Measurements from ENCODE around the gene POTEI.
"Not testable (repeated sequence)": the region's sequence is repeated elsewhere in the genome, so short reads cannot be mapped to it uniquely, and the experiment has no call there.

Gene POTEI

DNA sequence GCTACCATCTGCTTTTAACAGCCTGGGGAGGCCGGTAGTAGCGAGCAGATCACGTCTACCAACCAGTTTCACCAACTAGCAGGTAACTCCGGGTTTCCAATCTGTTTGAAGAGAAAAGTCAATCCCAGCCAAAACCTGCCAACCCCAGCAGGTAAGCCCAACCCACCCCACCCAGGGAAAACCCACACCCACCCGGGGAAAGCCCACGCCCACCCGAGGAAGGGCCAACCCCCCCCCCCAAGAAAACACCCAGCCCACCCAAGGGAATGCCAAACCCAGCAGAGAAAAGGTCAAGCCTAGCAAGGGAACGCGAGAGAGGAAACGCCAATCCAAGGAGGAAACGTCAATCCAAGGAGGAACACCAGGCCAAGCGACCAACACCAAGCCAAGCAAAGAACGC, at the start of gene POTEI:
Gene POTEI (minus strand): TSS at position 101 of the 400 bp plus-strand sequence. CDS start 93 bp downstream, at position 8.
- DNase-seq = not testable (repeated sequence)

DNA sequence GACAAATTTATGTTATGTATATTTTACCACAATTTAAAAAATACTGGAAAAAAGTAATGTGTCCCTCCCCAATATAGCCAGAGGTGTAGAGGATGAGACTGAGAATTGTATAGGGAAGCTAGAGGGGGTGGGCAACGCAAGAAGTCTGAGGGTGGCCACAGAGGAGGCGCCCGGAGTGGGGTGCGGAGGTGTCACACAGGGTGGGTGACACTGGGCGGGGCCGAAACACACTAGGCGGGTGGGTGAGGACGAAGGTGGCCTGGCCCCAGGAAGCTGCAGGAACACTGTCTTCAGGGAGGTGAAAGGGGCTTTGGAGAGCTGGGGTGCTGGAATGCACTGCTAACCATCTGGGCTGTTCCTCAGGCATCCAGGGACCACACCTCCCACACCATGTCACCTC, 47.3 kb upstream of the POTEI start:
- not testable (repeated sequence) for DNase-seq

DNA sequence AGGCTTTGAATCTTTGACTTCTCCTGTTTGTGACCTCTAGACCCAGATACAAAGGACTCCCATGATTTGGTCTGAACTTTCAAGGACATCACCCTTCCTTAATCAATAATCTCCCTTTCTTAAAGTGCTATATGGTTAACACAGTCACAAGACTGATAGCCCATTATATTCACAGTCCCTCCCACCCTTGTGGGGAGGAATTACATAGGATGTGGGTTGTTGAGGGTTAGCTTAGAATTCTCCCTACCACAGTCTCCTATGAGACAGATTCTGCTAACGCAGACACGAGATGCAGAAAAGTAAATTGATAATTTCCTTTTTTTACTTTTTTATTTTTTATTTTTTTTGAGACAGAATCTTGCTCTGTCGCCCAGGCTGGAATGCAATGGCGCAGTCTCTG, 45.0 kb upstream of the POTEI start:
- not testable (repeated sequence) for DNase-seq

DNA sequence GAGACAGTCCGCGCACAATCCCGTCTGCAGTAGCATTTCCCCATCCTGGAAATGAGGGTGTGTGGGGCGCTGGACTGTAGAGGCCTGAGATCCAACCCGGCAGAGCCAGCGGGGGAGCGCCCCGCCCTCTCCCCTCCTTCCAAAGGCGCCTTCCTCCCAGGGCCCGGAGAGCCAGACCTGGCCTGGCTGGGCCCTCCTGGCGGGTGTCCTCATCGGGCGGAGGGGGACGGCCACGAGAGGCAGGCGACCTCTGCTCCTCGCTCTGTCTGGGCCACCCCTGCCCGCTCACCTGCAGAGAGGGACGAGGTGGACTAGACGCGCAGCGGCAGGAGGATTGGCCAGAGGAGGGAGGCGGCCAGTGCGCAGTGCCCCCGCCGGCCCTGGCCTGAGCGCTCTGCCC, 40.3 kb upstream of the POTEI start:
- DNase-seq = not testable (repeated sequence)

DNA sequence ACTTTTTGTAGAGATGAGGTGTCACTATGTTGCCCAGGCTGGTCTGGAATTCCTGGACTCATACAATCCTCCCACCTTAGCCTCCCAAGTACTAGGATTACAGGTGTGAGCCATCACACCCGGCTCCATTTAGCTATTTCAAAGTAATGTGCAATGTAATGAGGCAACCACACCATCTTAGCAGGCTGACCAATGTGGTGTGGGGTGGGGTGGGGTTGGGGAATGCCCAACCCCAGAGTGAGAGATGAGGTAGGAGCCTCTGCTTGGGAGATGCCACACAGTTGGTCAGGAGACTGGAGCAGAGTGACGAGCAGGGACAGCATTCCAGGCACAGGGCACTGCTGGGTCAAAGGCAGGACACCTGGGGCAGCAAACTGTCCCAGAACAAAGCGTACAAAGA, 39.3 kb upstream of the POTEI start:
- not testable (repeated sequence) for DNase-seq

DNA sequence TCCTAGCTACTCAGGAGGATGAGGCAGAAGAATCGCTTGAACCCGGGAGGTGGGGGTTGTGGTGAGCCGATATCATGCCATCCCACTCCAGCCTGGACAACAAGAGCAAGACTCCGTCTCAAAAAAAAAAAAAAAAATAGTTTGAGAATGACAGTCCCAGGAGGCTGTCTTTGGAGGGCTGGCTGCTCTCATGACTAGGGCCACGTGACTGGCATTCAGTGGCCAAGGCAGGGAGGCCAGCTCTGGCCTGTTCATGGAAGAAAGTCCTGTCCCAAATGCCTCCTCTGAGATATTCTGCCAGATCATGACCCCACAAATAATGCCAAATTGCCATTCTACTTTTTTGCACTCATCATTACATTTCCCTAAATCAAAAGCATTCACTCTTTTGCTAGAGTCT, 35.9 kb upstream of the POTEI start:
- DNase-seq = not testable (repeated sequence)

DNA sequence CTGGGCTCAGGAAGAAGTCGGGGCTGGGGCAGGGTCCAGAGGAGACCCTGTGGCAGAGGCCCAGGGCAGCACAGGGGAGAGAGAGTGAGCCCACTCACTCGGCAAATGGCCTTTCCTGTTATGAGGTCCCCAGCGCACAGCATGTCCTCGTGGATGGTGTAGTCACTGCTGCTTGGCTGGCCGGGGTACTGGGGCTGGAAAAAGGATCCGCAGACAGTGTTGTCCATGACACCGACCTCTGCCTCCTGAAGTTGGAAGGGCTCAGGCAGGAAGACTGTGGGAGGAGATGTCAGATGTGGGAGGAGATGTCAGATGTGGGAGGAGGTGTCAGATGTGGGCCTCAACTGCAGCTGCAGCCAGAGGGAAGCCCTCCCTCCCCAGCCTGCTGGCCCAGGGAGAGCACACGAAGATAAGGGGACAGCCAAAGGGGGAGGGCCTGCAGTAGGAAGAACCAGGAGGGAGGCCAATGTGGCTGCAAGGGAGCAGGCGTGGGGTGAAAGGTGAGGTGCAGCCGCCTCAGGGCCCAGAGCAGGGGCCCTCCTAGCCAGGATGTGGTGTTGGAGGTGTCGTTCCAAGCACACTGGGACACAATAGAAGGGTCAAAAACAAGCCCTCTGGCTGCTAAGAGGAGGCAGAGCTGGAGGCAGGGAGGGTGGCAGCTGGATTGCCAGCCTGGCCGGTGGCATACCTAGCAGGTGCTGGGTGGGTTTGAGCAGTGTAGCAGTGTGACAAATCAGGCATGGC, 34.8 kb upstream of the POTEI start:
- not testable (repeated sequence) for DNase-seq

DNA sequence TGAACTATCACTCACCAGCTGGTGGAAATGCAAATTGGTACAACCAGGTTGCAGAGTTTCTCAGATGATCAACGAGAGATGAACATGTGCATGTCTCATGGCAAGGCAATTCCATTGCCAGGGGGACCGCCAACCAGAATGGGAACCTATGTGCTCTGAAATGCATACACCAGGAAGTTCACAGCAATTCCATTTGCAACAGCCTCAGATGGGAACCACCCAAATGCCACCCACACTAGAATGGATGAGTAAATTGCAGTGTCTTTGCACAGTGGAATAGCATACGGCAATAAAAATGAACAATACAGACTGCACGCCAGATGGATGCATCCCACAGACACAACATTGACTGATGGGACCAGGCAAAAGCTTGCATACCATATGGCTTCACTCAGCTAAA, 33.7 kb upstream of the POTEI start:
- DNase-seq = not testable (repeated sequence)

DNA sequence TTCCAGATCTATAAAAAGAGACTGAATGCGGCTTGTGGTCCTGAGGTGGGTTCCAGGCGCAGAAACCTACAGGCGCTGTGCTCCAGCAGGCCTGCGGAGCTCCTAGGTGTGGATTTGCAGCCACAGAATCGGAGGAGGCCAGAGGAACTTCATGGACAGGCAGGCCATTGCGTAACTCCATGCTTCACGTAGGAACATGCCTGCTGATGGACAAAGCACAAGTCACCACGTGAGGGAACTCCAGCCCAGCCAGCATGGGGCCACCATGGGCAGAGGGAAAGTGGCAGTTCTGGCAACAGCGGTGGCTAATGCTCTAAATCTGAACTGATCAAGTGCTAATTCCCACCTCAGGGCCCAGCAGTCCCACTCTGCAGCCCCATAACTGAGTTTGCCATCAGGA, 29.1 kb upstream of the POTEI start:
- not testable (repeated sequence) for DNase-seq

DNA sequence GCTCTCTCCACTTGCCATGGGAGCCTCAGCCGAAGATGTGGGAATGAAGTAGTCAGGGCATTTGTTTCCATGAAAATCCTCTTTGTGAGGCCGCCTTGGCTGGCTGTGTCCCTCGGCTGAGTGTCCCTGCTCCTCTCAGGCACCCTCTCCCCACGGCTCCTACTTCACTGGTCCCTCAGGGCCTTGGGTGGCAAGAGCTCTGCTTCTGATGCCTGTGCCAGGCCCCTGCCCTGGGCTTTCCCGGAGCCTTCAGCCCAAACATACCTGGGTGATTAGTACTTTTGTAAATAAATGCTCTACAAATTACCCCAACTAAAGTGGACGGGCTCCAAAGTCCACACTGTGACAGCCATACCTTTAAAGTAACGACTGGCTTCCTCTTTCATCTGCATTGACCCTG, 27.5 kb upstream of the POTEI start:
- not testable (repeated sequence) for DNase-seq

DNA sequence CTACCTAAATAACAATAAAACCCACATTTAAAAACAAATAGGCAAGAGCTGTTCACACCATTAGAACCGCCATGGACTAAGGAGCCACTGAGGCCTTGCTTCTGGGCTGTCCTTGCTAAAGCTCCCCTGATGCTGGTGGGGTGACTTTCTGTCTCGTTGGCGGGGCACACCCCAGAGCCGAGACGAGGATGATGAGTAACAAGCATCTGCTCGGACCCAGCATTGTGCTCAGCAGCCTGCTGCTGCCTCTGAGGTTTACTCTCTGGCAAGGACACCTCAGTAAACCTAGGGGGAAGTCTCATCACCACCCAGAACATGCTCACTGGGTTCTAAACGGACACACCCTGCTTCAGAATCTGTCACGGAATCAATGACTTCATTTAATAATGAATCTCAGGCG, 22.5 kb upstream of the POTEI start:
- not testable (repeated sequence) for DNase-seq

DNA sequence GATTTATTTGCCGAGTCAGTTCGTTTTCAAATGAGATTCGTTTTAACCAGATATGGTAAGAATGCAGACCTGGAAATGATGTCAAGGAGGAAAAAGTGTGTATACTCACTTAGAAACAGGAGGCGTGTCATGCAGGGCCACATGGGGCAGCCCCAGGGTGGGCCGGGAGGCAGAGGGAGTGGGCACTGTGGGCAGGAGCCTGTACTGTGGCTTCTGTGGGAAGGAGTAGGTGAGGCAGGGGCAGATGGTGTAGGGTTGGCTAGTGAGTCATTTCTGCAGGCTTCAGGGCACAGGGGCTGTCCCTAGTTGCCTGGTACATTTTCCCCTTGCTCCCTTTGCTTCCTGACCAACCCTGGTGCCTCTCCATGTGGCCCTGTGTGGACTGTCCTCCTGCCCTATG, 22.1 kb upstream of the POTEI start:
- not testable (repeated sequence) for DNase-seq

DNA sequence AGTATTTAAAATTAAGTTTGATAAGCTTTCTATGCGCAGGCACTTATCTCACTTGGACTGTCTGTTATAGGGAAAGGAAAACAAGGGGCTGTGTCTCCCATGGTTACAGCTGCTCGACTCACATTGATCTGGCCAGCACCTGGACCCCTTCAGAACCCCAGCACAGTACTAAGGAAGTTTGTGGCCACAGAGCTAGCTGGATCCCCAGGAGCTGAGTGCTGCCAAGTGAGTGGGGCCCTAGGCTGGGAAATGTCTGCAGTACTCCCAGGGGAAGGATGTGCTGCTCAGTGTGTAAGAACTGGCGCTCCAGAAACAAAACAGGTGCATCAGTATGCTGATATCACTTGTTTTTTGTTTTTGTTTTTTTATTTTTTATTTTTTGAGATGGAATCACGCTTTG, 21.1 kb upstream of the POTEI start:
- DNase-seq = not testable (repeated sequence)

DNA sequence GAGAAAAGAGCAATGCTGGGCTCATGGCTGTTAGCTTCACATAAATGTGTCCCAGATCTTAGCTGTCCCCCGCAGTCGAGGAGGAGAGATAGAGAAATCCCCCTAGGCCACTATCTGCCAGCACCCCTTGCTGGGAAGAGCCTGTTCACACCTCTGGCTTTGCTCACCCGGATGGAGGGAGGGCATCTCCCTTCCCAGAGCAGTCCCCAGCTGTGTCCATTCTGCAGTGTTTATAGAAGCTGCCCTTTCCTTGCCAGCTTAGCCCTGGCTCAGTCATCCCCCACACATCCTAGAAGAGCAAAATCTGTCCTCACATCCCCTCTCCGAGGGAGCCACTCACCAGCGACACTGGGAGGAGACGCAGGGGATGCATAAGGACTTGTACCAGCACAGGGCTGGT, 20.4 kb upstream of the POTEI start:
- not testable (repeated sequence) for DNase-seq

DNA sequence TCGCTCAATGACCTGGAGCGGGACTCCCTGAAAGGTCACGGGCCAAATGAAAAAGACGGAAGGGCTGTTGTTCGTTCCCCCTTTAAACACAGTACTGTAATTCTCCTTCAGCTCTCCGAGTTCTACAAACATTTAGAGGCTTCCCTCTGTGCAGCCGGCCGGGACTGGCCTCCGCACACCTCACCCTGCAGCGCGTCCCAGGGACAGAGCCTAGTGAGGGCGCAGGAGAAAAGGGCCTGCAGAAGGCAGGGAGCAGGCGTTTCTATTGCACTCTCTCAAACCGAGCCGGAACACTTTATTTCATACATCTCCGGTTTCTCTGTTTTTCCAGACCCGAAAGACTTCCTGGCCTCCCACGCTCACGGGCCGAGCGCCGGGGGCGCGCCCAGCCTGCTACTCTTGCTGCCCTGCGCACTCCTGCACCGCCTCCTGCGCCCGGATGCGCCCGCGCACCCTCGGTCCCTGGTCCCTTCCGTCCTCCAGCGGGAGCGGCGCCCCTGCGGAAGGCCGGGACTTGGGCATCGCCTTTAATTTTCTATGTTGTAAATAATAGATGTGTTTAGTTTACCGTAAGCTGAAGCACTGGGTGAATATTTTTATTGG, 18.3 kb upstream of the POTEI start:
- not testable (repeated sequence) for DNase-seq

DNA sequence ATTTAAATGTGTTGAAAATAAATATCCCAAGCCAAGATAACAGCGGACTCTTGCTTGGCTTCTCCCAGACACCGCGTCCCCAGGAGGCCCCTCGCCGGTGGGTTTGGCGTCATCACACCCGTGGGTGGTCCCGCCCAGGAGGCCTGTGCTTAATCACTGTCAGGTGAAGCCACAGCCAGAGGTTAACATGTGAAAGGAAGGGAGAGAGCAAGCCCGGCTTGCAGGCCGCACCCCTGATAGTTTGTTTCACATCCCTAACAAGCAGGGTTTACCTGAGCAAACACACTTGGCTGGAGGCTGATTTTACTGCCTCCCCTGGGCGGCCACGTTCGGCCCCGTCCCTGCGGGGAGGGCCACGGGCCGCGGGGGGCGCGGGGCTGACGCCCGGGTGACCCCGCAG, 13.3 kb upstream of the POTEI start:
- DNase-seq = not testable (repeated sequence)

DNA sequence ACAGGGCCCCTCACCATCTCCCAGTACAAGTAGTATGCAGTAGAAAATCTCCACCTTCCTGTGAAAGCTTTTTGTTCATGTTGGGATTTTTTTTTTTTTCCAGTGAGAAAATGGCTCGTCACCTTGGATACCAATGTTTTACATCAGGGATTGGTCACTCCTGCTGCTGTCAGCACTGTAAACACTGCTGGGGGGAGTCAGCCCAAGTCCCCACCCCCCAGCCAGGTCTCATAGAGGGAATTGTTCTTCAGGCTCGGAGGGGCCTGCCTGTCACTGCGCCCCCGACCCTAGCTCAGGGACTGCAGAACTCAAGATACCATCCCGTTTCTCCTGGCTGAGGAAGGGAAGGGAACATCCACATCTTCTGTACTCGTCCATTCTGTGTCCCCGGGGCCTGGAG, 11.9 kb upstream of the POTEI start, which contains the start of gene CFC1B:
Gene CFC1B (plus strand): TSS at position 231 of the 400 bp plus-strand sequence. CDS start 263 bp downstream, outside the sequence.
- not testable (repeated sequence) for DNase-seq

DNA sequence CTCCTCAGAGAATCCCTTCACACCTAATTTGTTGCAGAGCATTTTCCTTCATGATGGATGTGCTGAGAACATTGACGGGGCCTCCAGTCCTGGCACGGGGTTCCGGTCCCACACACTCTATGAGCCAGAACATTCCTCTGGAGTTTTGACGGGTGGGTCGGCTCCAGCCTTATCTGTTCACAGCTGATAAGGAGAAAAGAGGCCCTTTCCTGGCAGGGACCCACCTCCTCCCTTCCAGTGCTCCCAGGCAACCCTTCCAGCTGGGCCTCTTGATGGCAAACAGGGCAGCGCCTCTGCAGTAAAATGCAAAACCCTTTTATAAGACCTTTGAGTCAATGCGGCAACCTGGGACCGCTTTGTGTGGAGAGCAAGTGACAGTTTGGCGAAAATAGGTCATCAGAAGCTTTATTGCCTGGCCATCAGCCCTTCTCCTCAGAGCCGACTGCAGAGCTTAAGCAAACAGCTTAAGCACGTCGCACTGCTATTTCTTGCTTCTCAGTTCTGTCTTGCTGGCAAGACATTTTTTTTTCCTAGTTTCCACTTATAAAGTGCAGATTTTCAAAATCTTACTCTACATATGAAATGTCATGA, 9.5 kb upstream of the POTEI start:
- not testable (repeated sequence) for DNase-seq

DNA sequence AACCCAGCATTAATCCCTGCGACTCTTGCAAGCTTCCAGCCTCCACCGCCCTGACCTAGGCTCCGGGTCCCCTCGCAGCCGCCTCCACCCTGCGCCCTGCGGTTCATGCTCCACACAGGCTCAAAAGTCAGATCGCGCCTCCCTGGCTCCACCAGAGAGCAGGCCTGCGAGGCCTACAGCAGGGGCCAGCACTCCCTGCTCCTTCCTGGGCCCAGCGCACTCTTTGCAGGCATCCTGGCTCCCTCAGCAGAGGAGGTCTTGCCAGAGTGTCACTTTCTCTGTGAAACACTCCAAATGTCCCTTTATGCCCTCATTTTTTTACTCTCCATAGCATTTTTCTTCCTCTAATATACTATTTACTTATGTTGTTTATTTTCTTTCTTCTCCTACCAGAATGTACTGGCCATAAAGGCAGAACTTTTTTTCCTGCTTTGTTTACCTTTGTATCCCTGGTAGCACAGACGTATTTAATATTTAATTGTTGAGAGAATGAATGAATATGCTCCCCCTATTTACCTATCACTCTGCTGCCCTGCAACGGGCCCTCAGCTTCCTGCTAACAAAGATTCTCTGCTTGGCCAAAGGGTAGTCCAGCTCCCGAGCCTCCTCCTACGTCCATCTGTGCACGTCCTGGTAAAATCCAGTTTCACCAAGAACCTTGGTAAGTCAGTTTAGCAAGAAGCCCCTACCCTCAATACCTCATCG, 2.8 kb upstream of the POTEI start:
- DNase-seq = not testable (repeated sequence)

DNA sequence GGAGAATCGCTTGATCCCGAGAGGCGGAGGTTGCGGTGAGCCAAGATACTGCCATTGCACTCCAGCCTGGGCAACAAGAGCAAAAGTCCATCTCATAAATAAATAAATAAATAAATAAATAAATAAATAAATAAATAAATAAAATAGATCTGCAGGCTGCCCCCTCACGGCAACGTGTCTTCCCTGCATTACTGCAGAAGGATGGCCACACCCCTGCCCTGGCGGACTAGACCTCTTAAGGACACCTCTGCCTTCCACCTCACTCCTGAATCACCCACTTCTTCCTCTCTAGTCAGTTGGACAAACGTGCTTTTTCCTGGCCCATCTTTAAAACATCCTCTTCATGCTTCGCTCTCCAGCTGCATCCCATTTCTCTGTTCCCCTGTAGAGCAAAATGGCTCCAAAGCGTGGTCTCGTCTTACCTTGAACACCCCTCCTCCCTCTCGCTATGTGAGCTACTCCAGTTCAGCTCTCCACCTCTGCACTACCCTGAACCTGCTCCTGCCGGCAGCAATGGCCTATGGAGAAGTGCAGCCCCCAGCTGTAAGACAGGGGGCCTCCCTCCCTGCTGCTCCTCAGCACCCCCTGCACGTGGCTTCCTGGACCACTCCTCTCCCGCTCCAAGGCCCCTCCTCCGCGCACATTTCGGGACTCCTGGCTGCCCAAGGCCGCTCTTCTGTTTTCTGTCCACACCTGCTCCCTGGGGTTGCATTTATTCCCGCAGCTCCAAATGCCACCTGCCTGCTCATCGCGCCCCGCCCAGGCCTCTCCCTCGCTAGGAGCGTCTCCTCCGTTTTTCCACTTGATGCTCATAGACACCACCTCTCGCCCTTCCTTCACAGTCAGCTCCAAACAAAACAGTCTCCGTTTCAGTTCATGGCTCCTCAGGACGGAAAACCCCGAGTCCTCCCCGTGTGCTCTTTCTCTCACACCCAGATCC, 1.9 kb upstream of the POTEI start:
- DNase-seq = not testable (repeated sequence)

DNA sequence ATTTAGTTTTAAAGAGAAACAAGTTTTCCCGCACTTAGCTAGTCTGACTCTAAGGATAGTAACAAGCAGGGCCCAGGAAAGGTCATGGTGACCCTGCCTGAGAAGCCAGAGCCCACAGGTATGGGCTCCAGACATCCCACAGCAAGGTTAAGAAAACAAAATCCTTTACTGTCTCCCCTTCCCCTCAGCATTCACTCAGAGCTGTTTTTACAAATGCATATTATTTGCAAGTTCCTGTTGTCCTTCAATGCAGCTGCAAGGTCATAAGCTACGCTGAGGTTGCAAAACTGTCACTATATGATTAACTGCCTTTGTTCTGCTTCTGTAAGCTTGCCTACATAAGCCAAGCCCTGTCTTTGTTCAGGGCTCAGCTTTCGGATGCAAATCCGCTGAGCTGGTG, 18.1 kb downstream of the POTEI start:
- not testable (repeated sequence) for DNase-seq

DNA sequence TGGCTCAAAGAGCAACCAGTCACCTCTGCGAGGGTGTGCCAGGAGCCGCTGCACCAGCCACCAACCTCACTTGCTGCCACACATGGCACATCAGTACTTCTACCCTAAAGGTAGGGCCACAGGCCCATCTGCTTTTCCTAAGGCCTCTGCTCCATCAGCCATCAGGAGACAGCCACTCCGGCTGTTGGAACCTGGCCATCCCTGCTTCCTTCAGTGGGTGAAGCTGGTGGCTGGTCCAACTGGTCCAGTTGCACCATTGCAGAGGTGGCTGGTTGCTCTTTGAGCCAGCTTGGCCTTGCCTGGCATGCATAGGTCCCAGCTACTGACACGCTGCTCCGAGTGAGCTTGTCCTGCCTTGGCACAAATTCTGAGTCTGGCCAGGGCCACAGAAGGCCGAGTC, 53.7 kb downstream of the POTEI start:
- DNase-seq = not testable (repeated sequence)

Measured in NCI-H2107 (cell line).